PC-3 (cell line): Measurements from ENCODE around the gene CMTM2. TPM values are rescaled to one million over a fixed set of nuclear protein-coding genes. Genes with fewer than 3 reads are reported as not detected.

ENCODE experiments used
- ATAC-seq: fragments of 200-7000 bp; cut with Tn5 transposase; 2 replicates; pipeline ENCODE4 v1.9.1; 2020; ENCODE audit warnings: mild to moderate bottlenecking, moderate library complexity
- BruUV-seq: library from RNA; stranded (reverse); fragments of 400-500 nt; replicated peaks from 2 replicates; lab custom pipeline; 2021; lab: Mats Ljungman, UMichigan
- CTCF ChIA-PET: fragments of 300-600 bp; sonication (Branson Sonifier 250); formaldehyde crosslinking; loops from one replicate; lab custom pipeline; 2022; ENCODE audit warnings: antibody characterized with exemption; lab: Charles Lee
- POLR2A ChIA-PET: fragments of 300-600 bp; sonication (Branson Sonifier 250); formaldehyde crosslinking; loops from one replicate; lab custom pipeline; 2022; ENCODE audit warnings: antibody characterized with exemption; ENCODE audit not compliant: unreplicated experiment; lab: Charles Lee
- DNase-seq: peaks from one replicate; pipeline ENCODE4 v3.0.0-alpha.2; 2015
- H2AFZ ChIP-seq: fragments of 300-600 bp; sonication (generic); 2 replicates; pipeline ENCODE4 v1.6.0; 2016; ENCODE audit warnings: antibody characterized with exemption, low read length
- H3F3A ChIP-seq: fragments of 300-600 bp; sonication (generic); one replicate; pipeline ENCODE4 v1.6.0; 2017; ENCODE audit warnings: antibody characterized with exemption, low read length, control low read depth, mild to moderate bottlenecking; ENCODE audit not compliant: unreplicated experiment
- H3K27ac ChIP-seq: fragments of 300-600 bp; sonication (generic); 2 replicates; pipeline ENCODE4 v1.5.1; 2016; ENCODE audit warnings: mild to moderate bottlenecking, low read length
- H3K27me3 ChIP-seq: fragments of 300-600 bp; sonication (generic); 2 replicates; pipeline ENCODE4 v1.6.1; 2016; ENCODE audit warnings: low read length, mixed read lengths
- H3K36me3 ChIP-seq: fragments of 300-600 bp; sonication (generic); 2 replicates; pipeline ENCODE4 v1.6.1; 2016; ENCODE audit warnings: low read depth, mixed run types, low read length, mixed read lengths
- H3K4me1 ChIP-seq: fragments of 300-600 bp; sonication (generic); 2 replicates; pipeline ENCODE4 v1.5.1; 2016; ENCODE audit warnings: low read length; ENCODE audit not compliant: insufficient read depth
- H3K4me2 ChIP-seq: fragments of 300-600 bp; sonication (generic); 2 replicates; pipeline ENCODE4 v1.6.0; 2016; ENCODE audit warnings: low read length
- H3K4me3 ChIP-seq: fragments of 300-600 bp; sonication (generic); 2 replicates; pipeline ENCODE4 v1.5.1; 2016; ENCODE audit warnings: mild to moderate bottlenecking, low read length, mixed read lengths
- H3K79me2 ChIP-seq: fragments of 300-600 bp; sonication (generic); 2 replicates; pipeline ENCODE4 v1.6.1; 2017; ENCODE audit warnings: low read length, mixed read lengths
- H3K9ac ChIP-seq: fragments of 300-600 bp; sonication (generic); 2 replicates; pipeline ENCODE4 v1.6.0; 2016; ENCODE audit warnings: mild to moderate bottlenecking, low read length
- H3K9me2 ChIP-seq: fragments of 300-600 bp; sonication (generic); replicated peaks from 2 replicates; pipeline ENCODE4 v1.6.1; 2016; ENCODE audit warnings: mixed run types, low read length, mixed read lengths
- H3K9me3 ChIP-seq: fragments of 300-600 bp; sonication (generic); 2 replicates; pipeline ENCODE4 v1.6.1; 2016; ENCODE audit warnings: low read length, mixed read lengths
- H4K20me1 ChIP-seq: fragments of 300-600 bp; sonication (generic); 2 replicates; pipeline ENCODE4 v1.6.1; 2016; ENCODE audit warnings: low read length, mixed read lengths
- EZH2 ChIP-seq: fragments of 300-600 bp; sonication (generic); IDR thresholded peaks from one replicate; pipeline ENCODE4 v1.6.1; 2017; ENCODE audit warnings: antibody characterized with exemption, mild to moderate bottlenecking, low read length; ENCODE audit not compliant: unreplicated experiment
- EZH2phosphoT487 ChIP-seq: fragments of 300-600 bp; sonication (generic); IDR thresholded peaks from 2 replicates; pipeline ENCODE4 v1.6.1; 2018; ENCODE audit warnings: mild to moderate bottlenecking, antibody characterized with exemption, low read length, borderline replicate concordance
- intact Hi-C: fragments of 100-400 bp; cut with micrococcal nuclease; formaldehyde crosslinking; loops from 2 replicates; pipeline ENCODE4 v1.9.0; 2023
- total RNA-seq: library from RNA; depleted of rRNA; stranded (reverse); fragments of >200 nt; gene quantifications from 2 replicates; pipeline ENCODE4 v1.2.3, GENCODE V29; 2014
- TF ChIP-seq, protein P1 (sequence below): fragments of 300-600 bp; sonication (generic); conservative IDR thresholded peaks from 2 replicates; pipeline ENCODE4 v1.5.1; 2017; ENCODE audit warnings: antibody characterized with exemption, low read depth, mild to moderate bottlenecking, low read length

Gene CMTM2
- total RNA-seq, 1 experiment from 2014 or later = not detected

DNA sequence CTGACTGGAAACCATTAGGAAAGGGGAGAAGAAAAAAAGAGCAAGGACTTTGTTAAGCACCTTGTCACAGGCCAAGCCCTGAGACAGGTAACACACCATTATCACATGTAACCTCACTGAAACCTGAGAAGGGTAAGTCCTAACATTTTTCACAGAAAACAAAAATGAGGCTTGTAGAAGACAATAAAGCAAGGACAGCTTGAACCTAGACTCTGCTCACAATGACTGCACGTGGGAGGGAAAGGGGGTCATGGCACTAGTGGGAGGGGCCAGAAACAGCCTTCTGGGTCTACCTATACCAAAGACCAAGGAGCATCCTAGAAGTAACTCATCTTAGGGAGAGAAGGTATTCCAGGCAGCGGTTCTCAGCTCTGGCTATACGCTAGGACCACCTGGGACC lies 36.9 kb upstream of the CMTM2 start:
- no peaks in the 10 kb centered on the region for H3K27me3 ChIP-seq
- ATAC-seq = no peak
- H2AFZ ChIP-seq = no peak overlapping the region
- H3K4me2 ChIP-seq = no peak overlapping the region
- no peaks in the 10 kb centered on the region for H3K79me2 ChIP-seq
- no peaks in the 10 kb centered on the region for H3F3A ChIP-seq
- intact Hi-C loops = no loop called here
- no peak overlapping the region for H3K4me3 ChIP-seq
- DNase-seq = no peak
- no peaks in the 10 kb centered on the region for H3K9me3 ChIP-seq
- no TSS peak for BruUV-seq
- H3K36me3 ChIP-seq = no peaks in the 10 kb centered on the region
- TF ChIP-seq EZH2 (no peak), EZH2phosphoT487 (no peak)
- TF ChIP-seq, protein P1, sequence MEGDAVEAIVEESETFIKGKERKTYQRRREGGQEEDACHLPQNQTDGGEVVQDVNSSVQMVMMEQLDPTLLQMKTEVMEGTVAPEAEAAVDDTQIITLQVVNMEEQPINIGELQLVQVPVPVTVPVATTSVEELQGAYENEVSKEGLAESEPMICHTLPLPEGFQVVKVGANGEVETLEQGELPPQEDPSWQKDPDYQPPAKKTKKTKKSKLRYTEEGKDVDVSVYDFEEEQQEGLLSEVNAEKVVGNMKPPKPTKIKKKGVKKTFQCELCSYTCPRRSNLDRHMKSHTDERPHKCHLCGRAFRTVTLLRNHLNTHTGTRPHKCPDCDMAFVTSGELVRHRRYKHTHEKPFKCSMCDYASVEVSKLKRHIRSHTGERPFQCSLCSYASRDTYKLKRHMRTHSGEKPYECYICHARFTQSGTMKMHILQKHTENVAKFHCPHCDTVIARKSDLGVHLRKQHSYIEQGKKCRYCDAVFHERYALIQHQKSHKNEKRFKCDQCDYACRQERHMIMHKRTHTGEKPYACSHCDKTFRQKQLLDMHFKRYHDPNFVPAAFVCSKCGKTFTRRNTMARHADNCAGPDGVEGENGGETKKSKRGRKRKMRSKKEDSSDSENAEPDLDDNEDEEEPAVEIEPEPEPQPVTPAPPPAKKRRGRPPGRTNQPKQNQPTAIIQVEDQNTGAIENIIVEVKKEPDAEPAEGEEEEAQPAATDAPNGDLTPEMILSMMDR = no peak
- H3K9ac ChIP-seq = no peak overlapping the region
- no peak overlapping the region for H3K27ac ChIP-seq
- H3K9me2 ChIP-seq = no peaks in the 10 kb centered on the region
- H4K20me1 ChIP-seq = no peaks in the 10 kb centered on the region
- ChIA-PET CTCF (no interaction called here), POLR2A (no interaction called here)
- no peaks in the 10 kb centered on the region for H3K4me1 ChIP-seq

DNA sequence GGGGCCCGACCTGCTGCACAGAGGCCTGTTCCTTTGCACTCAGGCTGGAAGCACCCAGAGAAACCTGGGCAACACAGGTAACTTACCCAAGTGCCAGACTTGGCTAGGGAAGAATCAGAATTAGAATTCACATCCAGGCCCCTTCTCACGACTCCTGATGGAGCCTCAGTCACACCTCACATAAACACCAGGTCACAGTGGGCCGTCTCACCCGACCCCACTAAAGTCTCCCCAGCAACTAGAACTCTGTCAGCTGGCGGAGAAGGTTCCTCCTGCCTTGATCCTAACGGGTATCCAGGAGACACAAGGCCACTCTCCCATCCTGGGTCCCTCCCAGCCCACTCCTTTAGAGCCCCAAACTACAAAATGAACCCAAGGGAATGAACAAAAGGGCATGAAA lies 35.7 kb upstream of the CMTM2 start:
- intact Hi-C loops = no loop called here
- Histone ChIP-seq H3K9me2 (no peaks in the 10 kb centered on the region), H3K27ac (no peak overlapping the region), H3K4me1 (no peaks in the 10 kb centered on the region), H4K20me1 (no peaks in the 10 kb centered on the region), H3K4me3 (no peak overlapping the region), H2AFZ (no peak overlapping the region), H3K36me3 (no peaks in the 10 kb centered on the region), H3K9ac (no peak overlapping the region), H3F3A (no peaks in the 10 kb centered on the region), H3K79me2 (no peaks in the 10 kb centered on the region), H3K4me2 (no peak overlapping the region), H3K9me3 (no peaks in the 10 kb centered on the region), H3K27me3 (no peaks in the 10 kb centered on the region)
- CTCF ChIA-PET = no interaction called here
- BruUV-seq = no TSS peak
- TF ChIP-seq, protein P1 = no peak
- TF ChIP-seq EZH2 (no peak), EZH2phosphoT487 (no peak)
- POLR2A ChIA-PET = no interaction called here
- DNase-seq (no peak), ATAC-seq (no peak)

DNA sequence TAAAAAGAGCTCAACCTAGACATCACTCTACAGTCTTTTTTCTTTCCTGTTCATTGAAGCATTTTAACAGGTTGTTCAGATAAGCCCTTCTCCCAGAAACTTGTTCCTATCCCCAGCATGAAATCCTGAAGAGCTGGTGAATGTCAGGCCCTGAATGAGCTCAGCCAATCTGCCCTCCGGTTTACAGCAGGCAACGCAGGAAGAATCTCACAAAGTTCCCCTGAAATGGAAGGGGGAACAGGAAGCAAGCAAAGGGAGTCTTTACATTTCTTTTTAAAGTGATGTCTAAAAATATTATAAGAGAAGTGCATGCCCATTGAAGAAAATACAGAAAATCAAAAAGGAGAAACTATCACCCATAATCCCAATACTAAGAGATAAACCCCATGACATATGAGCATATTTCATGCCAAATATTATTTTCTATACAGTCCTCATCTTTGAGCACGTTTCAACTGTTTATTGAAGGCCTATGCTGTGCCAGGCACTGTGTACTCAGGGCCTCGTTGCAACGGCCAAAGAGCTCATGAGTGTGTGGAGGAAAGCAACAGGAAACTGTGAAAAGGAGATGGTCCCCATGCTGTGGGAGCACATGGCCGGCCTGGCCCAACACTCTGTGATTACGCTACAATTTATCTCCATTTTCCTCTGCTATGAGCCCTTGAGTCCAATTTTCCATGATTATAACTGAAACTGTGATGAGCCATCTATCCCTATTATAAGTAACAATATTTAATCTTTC lies 35.1 kb upstream of the CMTM2 start:
- Histone ChIP-seq H3K4me2 (no peak overlapping the region), H3K27me3 (no peaks in the 10 kb centered on the region), H3K9me2 (no peaks in the 10 kb centered on the region), H3F3A (no peaks in the 10 kb centered on the region), H3K36me3 (no peaks in the 10 kb centered on the region), H3K79me2 (no peaks in the 10 kb centered on the region), H3K4me1 (peaks cover 3% of the 10 kb centered on the region; the same call in 1 of the 2 replicates), H2AFZ (no peak overlapping the region), H4K20me1 (no peaks in the 10 kb centered on the region), H3K4me3 (no peak overlapping the region), H3K9me3 (no peaks in the 10 kb centered on the region), H3K27ac (no peak overlapping the region), H3K9ac (no peak overlapping the region)
- intact Hi-C loops = no loop called here
- BruUV-seq = no TSS peak
- TF ChIP-seq EZH2phosphoT487 (no peak), EZH2 (no peak)
- TF ChIP-seq, protein P1 = no peak
- no peak for ATAC-seq
- ChIA-PET CTCF (no interaction called here), POLR2A (no interaction called here)
- DNase-seq = no peak
